ENCODE measurements around the gene HLA-DPA1. TPM values are rescaled to one million over a fixed set of nuclear protein-coding genes. Genes with fewer than 3 reads are reported as not detected.

Gene HLA-DPA1
- total and polyA plus RNA-seq, 4 donors: 12.0 to 49.3 (median 29.2) TPM

DNA sequence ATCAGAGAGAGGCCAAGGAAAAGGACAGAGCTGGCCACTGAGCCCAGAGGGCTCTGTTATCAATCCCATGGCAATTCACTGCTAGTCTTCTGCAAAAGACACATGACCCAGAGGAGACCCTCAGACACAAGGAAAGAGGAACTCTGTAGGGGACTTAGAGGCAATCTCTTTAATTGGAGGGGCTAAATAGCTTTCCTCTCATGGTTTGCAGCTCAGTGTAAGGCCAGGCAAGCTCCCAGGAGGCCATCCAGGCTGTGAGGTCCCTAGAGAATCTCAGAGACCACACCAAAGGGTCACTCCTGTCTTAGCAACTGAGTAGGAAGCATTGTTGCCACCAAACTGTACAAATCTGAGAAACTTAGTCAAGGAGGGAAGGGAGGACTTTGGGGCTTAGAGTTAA is 54.1 kb downstream of the HLA-DPA1 start (continued):
- TF ChIP-seq, protein P1, sequence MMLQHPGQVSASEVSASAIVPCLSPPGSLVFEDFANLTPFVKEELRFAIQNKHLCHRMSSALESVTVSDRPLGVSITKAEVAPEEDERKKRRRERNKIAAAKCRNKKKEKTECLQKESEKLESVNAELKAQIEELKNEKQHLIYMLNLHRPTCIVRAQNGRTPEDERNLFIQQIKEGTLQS (IDR thresholded peaks at IDR 0.05): no peak
- TF ChIP-seq, protein P2, sequence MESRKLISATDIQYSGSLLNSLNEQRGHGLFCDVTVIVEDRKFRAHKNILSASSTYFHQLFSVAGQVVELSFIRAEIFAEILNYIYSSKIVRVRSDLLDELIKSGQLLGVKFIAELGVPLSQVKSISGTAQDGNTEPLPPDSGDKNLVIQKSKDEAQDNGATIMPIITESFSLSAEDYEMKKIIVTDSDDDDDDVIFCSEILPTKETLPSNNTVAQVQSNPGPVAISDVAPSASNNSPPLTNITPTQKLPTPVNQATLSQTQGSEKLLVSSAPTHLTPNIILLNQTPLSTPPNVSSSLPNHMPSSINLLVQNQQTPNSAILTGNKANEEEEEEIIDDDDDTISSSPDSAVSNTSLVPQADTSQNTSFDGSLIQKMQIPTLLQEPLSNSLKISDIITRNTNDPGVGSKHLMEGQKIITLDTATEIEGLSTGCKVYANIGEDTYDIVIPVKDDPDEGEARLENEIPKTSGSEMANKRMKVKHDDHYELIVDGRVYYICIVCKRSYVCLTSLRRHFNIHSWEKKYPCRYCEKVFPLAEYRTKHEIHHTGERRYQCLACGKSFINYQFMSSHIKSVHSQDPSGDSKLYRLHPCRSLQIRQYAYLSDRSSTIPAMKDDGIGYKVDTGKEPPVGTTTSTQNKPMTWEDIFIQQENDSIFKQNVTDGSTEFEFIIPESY (IDR thresholded peaks at IDR 0.05): no peak
- TF ChIP-seq EGR1 (IDR thresholded peaks at IDR 0.05; ENCODE audit: low read depth in 2 of 2): no peak
- no peak for TF ChIP-seq JUND (IDR thresholded peaks at IDR 0.05)

DNA sequence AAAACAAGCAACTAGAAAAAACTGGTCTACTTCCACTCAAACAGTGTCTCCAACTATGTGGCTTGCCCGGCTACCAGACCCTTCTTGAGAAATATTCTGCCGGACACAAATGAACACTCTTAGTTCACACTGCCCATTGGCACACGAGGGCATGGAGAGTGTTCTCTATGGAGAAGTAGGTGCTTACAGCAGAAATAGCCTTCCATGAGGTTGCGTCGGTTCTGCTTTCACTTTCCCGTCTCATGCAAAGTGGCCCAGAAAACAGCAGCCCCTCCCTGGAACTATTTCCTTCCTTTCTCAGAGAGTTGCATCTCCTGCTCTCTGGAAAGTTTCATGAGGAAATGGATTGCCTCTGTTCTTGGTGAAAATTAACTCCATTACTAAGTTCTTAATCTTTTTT is 54.5 kb downstream of the HLA-DPA1 start:
- H3K4me1 ChIP-seq (ENCODE audit: control insufficient read depth in 4 of 4, insufficient read depth in 4 of 4, low read length in 3 of 4): peaks cover 0 to 8% (median 3%) of the 10 kb centered on the region in 4 donors
- peak overlapping the region in 1 of 3 donors; percentile 1 for H3K4me3 ChIP-seq (ENCODE audit: low read depth in 1 of 3, low read length in 3 of 3)
- no peak for DNase-seq (ENCODE audit: low spot score)
- TF ChIP-seq YY1 (IDR thresholded peaks at IDR 0.05) (peak; percentile 63), EGR1 (IDR thresholded peaks at IDR 0.05; ENCODE audit: low read depth in 2 of 2) (peak in 1 of 2 donors; percentile 44), HNF4G (IDR thresholded peaks at IDR 0.05) (no peak), JUND (IDR thresholded peaks at IDR 0.05) (no peak), FOXA2 (IDR thresholded peaks at IDR 0.05) (no peak), TAF1 (conservative IDR thresholded peaks at IDR 0.05) (no peak), RAD21 (IDR thresholded peaks at IDR 0.05) (peak in 1 of 2 donors; percentile 22), RXRA (IDR thresholded peaks at IDR 0.05) (peak in 1 of 2 donors; percentile 23), HNF4A (conservative IDR thresholded peaks at IDR 0.05) (no peak), NR2F2 (IDR thresholded peaks at IDR 0.05) (no peak), SP1 (IDR thresholded peaks at IDR 0.05) (peak; percentile 56)
- TF ChIP-seq, protein P1 (IDR thresholded peaks at IDR 0.05): no peak
- TF ChIP-seq, protein P3, sequence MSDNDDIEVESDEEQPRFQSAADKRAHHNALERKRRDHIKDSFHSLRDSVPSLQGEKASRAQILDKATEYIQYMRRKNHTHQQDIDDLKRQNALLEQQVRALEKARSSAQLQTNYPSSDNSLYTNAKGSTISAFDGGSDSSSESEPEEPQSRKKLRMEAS (IDR thresholded peaks at IDR 0.05): peak; percentile 76
- H3K36me3 ChIP-seq (ENCODE audit: control insufficient read depth in 4 of 4, insufficient read depth in 3 of 4, low read depth in 1 of 4, low read length in 3 of 4): no peaks in the 10 kb centered on the region
- H3K9ac ChIP-seq (ENCODE audit: low read depth in 1 of 2, low read length in 2 of 2): peak overlapping the region in 1 of 2 donors; percentile 69
- WGBS: 18% methylated on average over 6 of the region's 6 CpGs
- no peaks in the 10 kb centered on the region for H3K9me3 ChIP-seq (ENCODE audit: control insufficient read depth in 4 of 4, low read length in 3 of 4)
- no peaks in the 10 kb centered on the region for H3K27me3 ChIP-seq (ENCODE audit: control insufficient read depth in 4 of 4, insufficient read depth in 4 of 4, low read length in 3 of 4)
- peak overlapping the region; percentile 69 to 77 for H3K27ac ChIP-seq (ENCODE audit: low read depth in 1 of 2, low read length in 2 of 2)

DNA sequence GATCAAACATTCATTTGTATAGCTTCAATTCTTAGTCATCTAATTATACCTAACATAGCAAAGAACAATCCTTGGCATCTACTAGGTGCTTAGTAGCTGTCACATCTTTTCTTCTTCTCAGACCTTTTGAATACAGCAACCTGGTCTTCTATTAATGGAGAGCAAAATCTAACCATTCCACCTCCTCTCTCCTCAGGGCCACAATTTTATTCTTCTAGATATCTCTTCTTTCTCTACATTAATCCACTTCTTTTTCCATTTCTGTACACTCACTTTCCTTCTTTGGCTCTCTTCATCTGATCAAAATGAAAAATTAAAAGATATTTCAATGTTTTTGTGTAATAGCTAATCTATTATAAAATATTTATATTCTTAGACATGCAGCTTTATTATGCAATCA is 55.0 kb downstream of the HLA-DPA1 start:
- Histone ChIP-seq H3K9me3 (ENCODE audit: control insufficient read depth in 4 of 4, low read length in 3 of 4) (no peaks in the 10 kb centered on the region), H3K9ac (ENCODE audit: low read depth in 1 of 2, low read length in 2 of 2) (no peak overlapping the region), H3K36me3 (ENCODE audit: control insufficient read depth in 4 of 4, insufficient read depth in 3 of 4, low read depth in 1 of 4, low read length in 3 of 4) (no peaks in the 10 kb centered on the region), H3K27ac (ENCODE audit: low read depth in 1 of 2, low read length in 2 of 2) (peak overlapping the region in 1 of 2 donors; percentile 69), H3K27me3 (ENCODE audit: control insufficient read depth in 4 of 4, insufficient read depth in 4 of 4, low read length in 3 of 4) (peaks cover 0 to 4% (median 0%) of the 10 kb centered on the region in 4 donors), H3K4me3 (ENCODE audit: low read depth in 1 of 3, low read length in 3 of 3) (no peak overlapping the region), H3K4me1 (ENCODE audit: control insufficient read depth in 4 of 4, insufficient read depth in 4 of 4, low read length in 3 of 4) (peaks cover 0 to 8% (median 3%) of the 10 kb centered on the region in 4 donors)
- DNase-seq (ENCODE audit: low spot score): no peak
- no peak for TF ChIP-seq RXRA (IDR thresholded peaks at IDR 0.05)
- no peak for TF ChIP-seq FOXA1 (IDR thresholded peaks at IDR 0.05)
- TF ChIP-seq, protein P4, sequence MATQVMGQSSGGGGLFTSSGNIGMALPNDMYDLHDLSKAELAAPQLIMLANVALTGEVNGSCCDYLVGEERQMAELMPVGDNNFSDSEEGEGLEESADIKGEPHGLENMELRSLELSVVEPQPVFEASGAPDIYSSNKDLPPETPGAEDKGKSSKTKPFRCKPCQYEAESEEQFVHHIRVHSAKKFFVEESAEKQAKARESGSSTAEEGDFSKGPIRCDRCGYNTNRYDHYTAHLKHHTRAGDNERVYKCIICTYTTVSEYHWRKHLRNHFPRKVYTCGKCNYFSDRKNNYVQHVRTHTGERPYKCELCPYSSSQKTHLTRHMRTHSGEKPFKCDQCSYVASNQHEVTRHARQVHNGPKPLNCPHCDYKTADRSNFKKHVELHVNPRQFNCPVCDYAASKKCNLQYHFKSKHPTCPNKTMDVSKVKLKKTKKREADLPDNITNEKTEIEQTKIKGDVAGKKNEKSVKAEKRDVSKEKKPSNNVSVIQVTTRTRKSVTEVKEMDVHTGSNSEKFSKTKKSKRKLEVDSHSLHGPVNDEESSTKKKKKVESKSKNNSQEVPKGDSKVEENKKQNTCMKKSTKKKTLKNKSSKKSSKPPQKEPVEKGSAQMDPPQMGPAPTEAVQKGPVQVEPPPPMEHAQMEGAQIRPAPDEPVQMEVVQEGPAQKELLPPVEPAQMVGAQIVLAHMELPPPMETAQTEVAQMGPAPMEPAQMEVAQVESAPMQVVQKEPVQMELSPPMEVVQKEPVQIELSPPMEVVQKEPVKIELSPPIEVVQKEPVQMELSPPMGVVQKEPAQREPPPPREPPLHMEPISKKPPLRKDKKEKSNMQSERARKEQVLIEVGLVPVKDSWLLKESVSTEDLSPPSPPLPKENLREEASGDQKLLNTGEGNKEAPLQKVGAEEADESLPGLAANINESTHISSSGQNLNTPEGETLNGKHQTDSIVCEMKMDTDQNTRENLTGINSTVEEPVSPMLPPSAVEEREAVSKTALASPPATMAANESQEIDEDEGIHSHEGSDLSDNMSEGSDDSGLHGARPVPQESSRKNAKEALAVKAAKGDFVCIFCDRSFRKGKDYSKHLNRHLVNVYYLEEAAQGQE (IDR thresholded peaks at IDR 0.05): no peak
- TF ChIP-seq SP1 (IDR thresholded peaks at IDR 0.05): no peak
- TF ChIP-seq, protein P1 (IDR thresholded peaks at IDR 0.05): no peak
- TF ChIP-seq, protein P5, sequence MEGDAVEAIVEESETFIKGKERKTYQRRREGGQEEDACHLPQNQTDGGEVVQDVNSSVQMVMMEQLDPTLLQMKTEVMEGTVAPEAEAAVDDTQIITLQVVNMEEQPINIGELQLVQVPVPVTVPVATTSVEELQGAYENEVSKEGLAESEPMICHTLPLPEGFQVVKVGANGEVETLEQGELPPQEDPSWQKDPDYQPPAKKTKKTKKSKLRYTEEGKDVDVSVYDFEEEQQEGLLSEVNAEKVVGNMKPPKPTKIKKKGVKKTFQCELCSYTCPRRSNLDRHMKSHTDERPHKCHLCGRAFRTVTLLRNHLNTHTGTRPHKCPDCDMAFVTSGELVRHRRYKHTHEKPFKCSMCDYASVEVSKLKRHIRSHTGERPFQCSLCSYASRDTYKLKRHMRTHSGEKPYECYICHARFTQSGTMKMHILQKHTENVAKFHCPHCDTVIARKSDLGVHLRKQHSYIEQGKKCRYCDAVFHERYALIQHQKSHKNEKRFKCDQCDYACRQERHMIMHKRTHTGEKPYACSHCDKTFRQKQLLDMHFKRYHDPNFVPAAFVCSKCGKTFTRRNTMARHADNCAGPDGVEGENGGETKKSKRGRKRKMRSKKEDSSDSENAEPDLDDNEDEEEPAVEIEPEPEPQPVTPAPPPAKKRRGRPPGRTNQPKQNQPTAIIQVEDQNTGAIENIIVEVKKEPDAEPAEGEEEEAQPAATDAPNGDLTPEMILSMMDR (IDR thresholded peaks at IDR 0.05; ENCODE audit: low read depth, low read length, missing input control): no peak
- TF ChIP-seq NR2F2 (IDR thresholded peaks at IDR 0.05): no peak
- TF ChIP-seq TAF1 (conservative IDR thresholded peaks at IDR 0.05): no peak
- TF ChIP-seq, protein P3 (IDR thresholded peaks at IDR 0.05): no peak
- no peak for TF ChIP-seq JUND (IDR thresholded peaks at IDR 0.05)
- no peak for TF ChIP-seq RAD21 (IDR thresholded peaks at IDR 0.05)
- no peak for TF ChIP-seq GABPA (IDR thresholded peaks at IDR 0.05 in 1 of 2, conservative IDR thresholded peaks at IDR 0.05 in 1 of 2)
- TF ChIP-seq FOXA2 (IDR thresholded peaks at IDR 0.05): no peak
- no peak for TF ChIP-seq HNF4A (conservative IDR thresholded peaks at IDR 0.05)
- TF ChIP-seq EGR1 (IDR thresholded peaks at IDR 0.05; ENCODE audit: low read depth in 2 of 2): no peak
- no peak for TF ChIP-seq HNF4G (IDR thresholded peaks at IDR 0.05)
- TF ChIP-seq, protein P2 (IDR thresholded peaks at IDR 0.05): no peak
